ENCODE data around the gene BAD.

GRCh38 chr11:64220271-64220670 is 64.2 kb downstream of the BAD start:
- TF ChIP-seq POLR2A (IDR thresholded peaks at IDR 0.05): no peak
- no peak for TF ChIP-seq CTCF (IDR thresholded peaks at IDR 0.05)

Measured in ovary (tissue), 3 donors.